ENCODE results near the gene LSM14A.
"Not testable (repeated sequence)": the region's sequence is repeated elsewhere in the genome, so short reads cannot be mapped to it uniquely, and the experiment has no call there.

Gene LSM14A

GRCh38 chr19:34193876-34194275 lies 21.6 kb downstream of the LSM14A start:
- no peaks in the 10 kb centered on the region for H3K27me3 ChIP-seq (ENCODE audit: insufficient read depth, low read length)
- no peak overlapping the region for H3K4me2 ChIP-seq (ENCODE audit: low read length)
- no peak for DNase-seq
- no peak overlapping the region for H4K8ac ChIP-seq (ENCODE audit: low read depth, low read length)
- no peak overlapping the region for H2BK12ac ChIP-seq (ENCODE audit: low read length)
- H3K36me3 ChIP-seq (ENCODE audit: control insufficient read depth in 1 of 2, insufficient read depth in 2 of 2, low read length in 2 of 2) = peaks cover 21 to 23% of the 10 kb centered on the region in 2 experiments
- H2BK120ac ChIP-seq (ENCODE audit: insufficient read depth, low read length, poor library complexity) = no peak overlapping the region
- H3K9me3 ChIP-seq (ENCODE audit: insufficient read depth, low read depth, low read length) = no peaks in the 10 kb centered on the region
- H3K4me3 ChIP-seq (ENCODE audit: low read depth, low read length) = no peak overlapping the region
- H4K12ac ChIP-seq (ENCODE audit: low read depth, low read length) = no peak overlapping the region
- no peak overlapping the region for H3K14ac ChIP-seq (ENCODE audit: low read length)
- no peak overlapping the region for H2AFZ ChIP-seq (ENCODE audit: insufficient read depth, low read length, poor library complexity)
- H2BK5ac ChIP-seq (ENCODE audit: low read depth, low read length, poor library complexity) = no peak overlapping the region
- no CpG with 5 or more reads among the region's 4 CpGs for WGBS (ENCODE audit: extremely low coverage, insufficient coverage, insufficient read length)
- no peak overlapping the region for H3K18ac ChIP-seq (ENCODE audit: low read length)
- H3K79me2 ChIP-seq (ENCODE audit: control insufficient read depth, insufficient read depth, low read length, poor library complexity) = peaks cover 7% of the 10 kb centered on the region
- no peaks in the 10 kb centered on the region for H3K79me1 ChIP-seq (ENCODE audit: low read length)
- H3K4me1 ChIP-seq (ENCODE audit: control insufficient read depth in 1 of 2, insufficient read depth in 2 of 2, low read length in 2 of 2) = no peaks in the 10 kb centered on the region
- no peak overlapping the region for H3K27ac ChIP-seq (ENCODE audit: low read depth, low read length)
- H3K9ac ChIP-seq (ENCODE audit: low read length) = no peak overlapping the region
- no peak overlapping the region for H3K23ac ChIP-seq (ENCODE audit: low read length)
- H4K91ac ChIP-seq (ENCODE audit: low read depth, low read length) = no peak overlapping the region
- no peak overlapping the region for H2AK5ac ChIP-seq (ENCODE audit: low read length)
- peak overlapping the region; percentile 86 for H3K4ac ChIP-seq (ENCODE audit: low read depth, low read length)

- Histone ChIP-seq H3K4me2 (ENCODE audit: low read length) (no peak overlapping the region), H3K4ac (ENCODE audit: low read depth, low read length) (no peak overlapping the region), H3K4me3 (ENCODE audit: low read depth, low read length) (no peak overlapping the region), H4K91ac (ENCODE audit: low read depth, low read length) (no peak overlapping the region), H2AK5ac (ENCODE audit: low read length) (no peak overlapping the region), H4K12ac (ENCODE audit: low read depth, low read length) (no peak overlapping the region), H3K14ac (ENCODE audit: low read length) (no peak overlapping the region), H2BK120ac (ENCODE audit: insufficient read depth, low read length, poor library complexity) (no peak overlapping the region), H3K4me1 (ENCODE audit: control insufficient read depth in 1 of 2, insufficient read depth in 2 of 2, low read length in 2 of 2) (no peaks in the 10 kb centered on the region), H3K27me3 (ENCODE audit: insufficient read depth, low read length) (no peaks in the 10 kb centered on the region), H3K9me3 (ENCODE audit: insufficient read depth, low read depth, low read length) (no peaks in the 10 kb centered on the region), H4K8ac (ENCODE audit: low read depth, low read length) (no peak overlapping the region), H3K23ac (ENCODE audit: low read length) (no peak overlapping the region), H3K18ac (ENCODE audit: low read length) (no peak overlapping the region), H3K79me2 (ENCODE audit: control insufficient read depth, insufficient read depth, low read length, poor library complexity) (no peaks in the 10 kb centered on the region), H3K36me3 (ENCODE audit: control insufficient read depth in 1 of 2, insufficient read depth in 2 of 2, low read length in 2 of 2) (peaks cover 31 to 33% of the 10 kb centered on the region in 2 experiments), H3K9ac (ENCODE audit: low read length) (no peak overlapping the region), H2BK12ac (ENCODE audit: low read length) (no peak overlapping the region), H3K27ac (ENCODE audit: low read depth, low read length) (no peak overlapping the region), H2BK5ac (ENCODE audit: low read depth, low read length, poor library complexity) (no peak overlapping the region), H2AFZ (ENCODE audit: insufficient read depth, low read length, poor library complexity) (no peak overlapping the region), H3K79me1 (ENCODE audit: low read length) (no peaks in the 10 kb centered on the region)
- no peak for DNase-seq
- no CpG with 5 or more reads among the region's 6 CpGs for WGBS (ENCODE audit: extremely low coverage, insufficient coverage, insufficient read length)
These were observed 28.8 kb downstream of the LSM14A start for GRCh38 chr19:34201133-34201532.

GRCh38 chr19:34205324-34205723 lies 33.0 kb downstream of the LSM14A start:
- H2BK5ac ChIP-seq (ENCODE audit: low read depth, low read length, poor library complexity); H2AK5ac ChIP-seq (ENCODE audit: low read length); H3K27ac ChIP-seq (ENCODE audit: low read depth, low read length); DNase-seq; H3K9me3 ChIP-seq (ENCODE audit: insufficient read depth, low read depth, low read length); H2AFZ ChIP-seq (ENCODE audit: insufficient read depth, low read length, poor library complexity); H3K23ac ChIP-seq (ENCODE audit: low read length); H3K9ac ChIP-seq (ENCODE audit: low read length); H2BK12ac ChIP-seq (ENCODE audit: low read length); H4K91ac ChIP-seq (ENCODE audit: low read depth, low read length); H4K12ac ChIP-seq (ENCODE audit: low read depth, low read length); H3K79me2 ChIP-seq (ENCODE audit: control insufficient read depth, insufficient read depth, low read length, poor library complexity); H3K27me3 ChIP-seq (ENCODE audit: insufficient read depth, low read length); H3K4me2 ChIP-seq (ENCODE audit: low read length); H4K8ac ChIP-seq (ENCODE audit: low read depth, low read length); H3K14ac ChIP-seq (ENCODE audit: low read length); H3K4me1 ChIP-seq (ENCODE audit: control insufficient read depth in 1 of 2, insufficient read depth in 2 of 2, low read length in 2 of 2); H3K79me1 ChIP-seq (ENCODE audit: low read length); H2BK120ac ChIP-seq (ENCODE audit: insufficient read depth, low read length, poor library complexity); H3K4me3 ChIP-seq (ENCODE audit: low read depth, low read length); H3K4ac ChIP-seq (ENCODE audit: low read depth, low read length); H3K18ac ChIP-seq (ENCODE audit: low read length): not testable (repeated sequence)
- H3K36me3 ChIP-seq (ENCODE audit: control insufficient read depth in 1 of 2, insufficient read depth in 2 of 2, low read length in 2 of 2) = peaks cover 23 to 30% of the 10 kb centered on the region in 2 experiments
- no CpG with 5 or more reads among the region's 7 CpGs for WGBS (ENCODE audit: extremely low coverage, insufficient coverage, insufficient read length)

GRCh38 chr19:34208291-34208884 lies 36.1 kb downstream of the LSM14A start:
- no peak for DNase-seq
- Histone ChIP-seq H3K14ac (ENCODE audit: low read length) (no peak overlapping the region), H3K27ac (ENCODE audit: low read depth, low read length) (no peak overlapping the region), H4K12ac (ENCODE audit: low read depth, low read length) (no peak overlapping the region), H3K79me2 (ENCODE audit: control insufficient read depth, insufficient read depth, low read length, poor library complexity) (no peaks in the 10 kb centered on the region), H4K8ac (ENCODE audit: low read depth, low read length) (no peak overlapping the region), H4K91ac (ENCODE audit: low read depth, low read length) (no peak overlapping the region), H3K18ac (ENCODE audit: low read length) (no peak overlapping the region), H3K4ac (ENCODE audit: low read depth, low read length) (no peak overlapping the region), H3K4me1 (ENCODE audit: control insufficient read depth in 1 of 2, insufficient read depth in 2 of 2, low read length in 2 of 2) (no peaks in the 10 kb centered on the region), H3K4me2 (ENCODE audit: low read length) (no peak overlapping the region), H3K27me3 (ENCODE audit: insufficient read depth, low read length) (no peaks in the 10 kb centered on the region), H3K9ac (ENCODE audit: low read length) (no peak overlapping the region), H3K79me1 (ENCODE audit: low read length) (no peaks in the 10 kb centered on the region), H3K23ac (ENCODE audit: low read length) (no peak overlapping the region), H3K36me3 (ENCODE audit: control insufficient read depth in 1 of 2, insufficient read depth in 2 of 2, low read length in 2 of 2) (peaks cover 28 to 31% of the 10 kb centered on the region in 2 experiments), H2BK12ac (ENCODE audit: low read length) (no peak overlapping the region), H2BK5ac (ENCODE audit: low read depth, low read length, poor library complexity) (no peak overlapping the region), H3K4me3 (ENCODE audit: low read depth, low read length) (no peak overlapping the region), H2AFZ (ENCODE audit: insufficient read depth, low read length, poor library complexity) (no peak overlapping the region), H3K9me3 (ENCODE audit: insufficient read depth, low read depth, low read length) (no peaks in the 10 kb centered on the region), H2BK120ac (ENCODE audit: insufficient read depth, low read length, poor library complexity) (no peak overlapping the region), H2AK5ac (ENCODE audit: low read length) (no peak overlapping the region)
- WGBS (ENCODE audit: extremely low coverage, insufficient coverage, insufficient read length) = no CpG with 5 or more reads among the region's 1 CpG
